ENCODE results near the gene RNF26. TPM values are rescaled to one million over a fixed set of nuclear protein-coding genes. Genes with fewer than 3 reads are reported as not detected.

The RNF26 gene
- polyA plus RNA-seq, 4 donors = 6.5 to 28.3 (median 17.5) TPM

DNA sequence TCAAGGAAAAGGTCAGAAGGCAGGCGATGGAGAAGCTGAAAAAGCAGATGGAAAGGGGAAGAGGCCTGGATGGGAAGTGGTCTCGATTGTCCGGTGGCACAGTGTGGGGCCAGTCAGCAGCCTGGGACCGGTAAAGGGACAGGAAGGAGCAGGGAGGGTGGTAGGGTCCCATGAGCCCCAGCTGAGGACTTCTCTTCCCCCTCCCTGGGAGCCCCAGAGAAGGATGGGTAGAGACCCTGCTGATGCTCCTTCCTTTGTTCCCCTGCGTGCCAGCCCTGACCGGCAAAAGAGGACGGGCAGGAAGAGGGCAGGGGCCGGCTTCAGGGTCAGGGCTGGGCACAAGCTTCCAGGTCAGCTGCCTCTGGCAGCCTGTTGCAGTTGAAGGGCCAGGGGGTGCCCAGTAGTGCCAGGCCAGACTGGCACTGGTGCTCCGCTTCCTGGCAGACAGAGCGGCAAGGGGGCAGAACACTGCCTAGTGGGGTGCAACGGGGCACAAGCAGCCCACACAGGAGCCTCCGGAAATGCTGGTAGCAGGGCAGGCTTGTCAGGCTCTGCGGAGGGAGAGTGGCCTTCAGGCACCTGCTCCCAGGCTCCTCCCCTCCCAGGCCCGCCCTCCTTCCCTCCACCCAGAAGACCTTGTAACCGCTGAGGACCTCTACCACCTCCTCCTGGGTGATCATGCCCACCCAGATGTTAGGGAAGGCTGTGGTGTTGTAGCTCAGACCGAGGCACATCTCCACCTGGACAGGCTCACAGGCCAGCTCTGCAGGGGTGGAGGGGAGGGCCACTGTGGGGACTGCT lies 7.1 kb downstream of the RNF26 start:
- Histone ChIP-seq H3K9me3 (ENCODE audit: control insufficient read depth in 2 of 2, insufficient read depth in 1 of 2, low read depth in 1 of 2, low read length in 1 of 2) (no peaks in the 10 kb centered on the region), H3K4me1 (ENCODE audit: control insufficient read depth in 3 of 3, insufficient read depth in 2 of 3, low read depth in 1 of 3, low read length in 2 of 3) (peaks cover 3 to 43% (median 5%) of the 10 kb centered on the region in 3 donors), H3K4me3 (ENCODE audit: low read depth in 1 of 3, low read length in 3 of 3) (peak overlapping the region in 1 of 3 donors; percentile 18), H3K36me3 (ENCODE audit: control insufficient read depth in 3 of 3, insufficient read depth in 2 of 3, low read depth in 1 of 3, low read length in 3 of 3) (peaks cover 0 to 15% (median 2%) of the 10 kb centered on the region in 3 donors), H3K27ac (ENCODE audit: low read depth in 1 of 3, low read length in 2 of 3) (peak overlapping the region in 2 of 3 donors; percentile 73 to 86), H3K27me3 (ENCODE audit: control insufficient read depth in 3 of 3, insufficient read depth in 3 of 3, low read length in 3 of 3) (peaks cover 0 to 34% (median 0%) of the 10 kb centered on the region in 3 donors)
- WGBS, 3 donors = 28 to 39% (median 28%) methylated on average over 13 to 16 of the region's 16 CpGs
- DNase-seq = no peak
- FAIRE-seq = no peak

DNA sequence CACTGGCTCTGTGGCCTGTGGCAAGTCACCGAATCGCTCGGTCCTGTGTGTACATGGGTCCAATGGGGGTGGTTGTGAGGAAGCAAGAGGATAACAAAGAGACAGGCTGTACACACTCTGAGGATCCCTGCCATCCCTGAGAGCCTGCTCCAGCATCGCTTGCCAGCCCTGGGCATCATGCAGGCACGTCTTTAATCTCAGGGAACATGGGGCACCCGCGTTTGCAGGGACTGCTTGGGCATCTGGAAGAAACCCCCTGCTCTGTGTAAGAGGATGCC lies 7.6 kb downstream of the RNF26 start:
- Histone ChIP-seq H3K4me1 (ENCODE audit: control insufficient read depth in 3 of 3, insufficient read depth in 2 of 3, low read depth in 1 of 3, low read length in 2 of 3) (peaks cover 3 to 39% (median 5%) of the 10 kb centered on the region in 3 donors), H3K27me3 (ENCODE audit: control insufficient read depth in 3 of 3, insufficient read depth in 3 of 3, low read length in 3 of 3) (peaks cover 0 to 34% (median 0%) of the 10 kb centered on the region in 3 donors), H3K9me3 (ENCODE audit: control insufficient read depth in 2 of 2, insufficient read depth in 1 of 2, low read depth in 1 of 2, low read length in 1 of 2) (no peaks in the 10 kb centered on the region), H3K4me3 (ENCODE audit: low read depth in 1 of 3, low read length in 3 of 3) (no peak overlapping the region), H3K36me3 (ENCODE audit: control insufficient read depth in 3 of 3, insufficient read depth in 2 of 3, low read depth in 1 of 3, low read length in 3 of 3) (peaks cover 0 to 10% (median under 1%) of the 10 kb centered on the region in 3 donors), H3K27ac (ENCODE audit: low read depth in 1 of 3, low read length in 2 of 3) (no peak overlapping the region)
- 59 to 73% (median 64%) methylated on average over 7 of the region's 7 CpGs for WGBS, 3 donors
- FAIRE-seq (no peak), DNase-seq (no peak)

DNA sequence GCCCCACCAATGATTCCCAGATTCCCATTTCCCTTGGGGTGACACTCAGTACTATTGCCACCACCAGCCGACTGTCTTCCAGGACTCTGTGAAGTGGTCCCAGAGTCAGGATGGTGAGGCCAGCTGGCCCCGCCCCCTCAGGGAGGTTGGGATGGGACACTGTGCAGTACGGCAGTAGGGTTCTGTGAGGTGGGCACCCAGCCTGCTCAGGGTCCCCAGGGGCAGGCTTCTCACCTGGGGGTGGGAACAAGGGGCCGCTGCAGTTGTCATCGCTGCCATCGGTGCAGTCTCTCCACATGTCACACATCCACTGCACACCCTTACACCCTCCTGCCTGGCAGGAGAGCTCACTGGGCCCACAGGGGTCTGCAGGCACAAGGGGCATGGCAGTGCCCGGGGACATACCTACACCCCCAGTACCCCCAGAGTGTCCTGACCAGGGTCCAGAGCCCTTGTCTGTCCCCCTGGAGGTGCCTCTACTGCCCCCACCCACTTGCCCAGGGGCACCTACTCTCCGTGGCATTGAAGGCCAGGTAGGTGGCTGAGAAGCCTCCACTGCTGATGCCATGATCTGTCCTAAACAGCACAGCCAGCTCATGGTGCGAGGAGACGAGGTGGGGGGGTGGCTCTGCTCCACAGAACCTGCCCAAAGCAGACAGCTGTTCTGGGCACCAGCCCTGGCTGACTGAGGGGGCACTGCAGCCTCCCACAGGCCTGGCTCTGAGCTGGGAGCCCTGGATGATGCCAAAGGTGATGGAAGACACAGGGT lies 8.2 kb downstream of the RNF26 start:
- FAIRE-seq (no peak), DNase-seq (no peak)
- peaks cover 3 to 34% (median 5%) of the 10 kb centered on the region in 3 donors for H3K4me1 ChIP-seq (ENCODE audit: control insufficient read depth in 3 of 3, insufficient read depth in 2 of 3, low read depth in 1 of 3, low read length in 2 of 3)
- H3K9me3 ChIP-seq (ENCODE audit: control insufficient read depth in 2 of 2, insufficient read depth in 1 of 2, low read depth in 1 of 2, low read length in 1 of 2) = no peaks in the 10 kb centered on the region
- no peak overlapping the region for H3K27ac ChIP-seq (ENCODE audit: low read depth in 1 of 3, low read length in 2 of 3)
- H3K27me3 ChIP-seq (ENCODE audit: control insufficient read depth in 3 of 3, insufficient read depth in 3 of 3, low read length in 3 of 3) = peaks cover 0 to 34% (median 0%) of the 10 kb centered on the region in 3 donors
- WGBS, 3 donors = 81 to 85% (median 85%) methylated on average over 9 to 10 of the region's 10 CpGs
- H3K4me3 ChIP-seq (ENCODE audit: low read depth in 1 of 3, low read length in 3 of 3) = no peak overlapping the region
- peaks cover 0 to 6% (median 0%) of the 10 kb centered on the region in 3 donors for H3K36me3 ChIP-seq (ENCODE audit: control insufficient read depth in 3 of 3, insufficient read depth in 2 of 3, low read depth in 1 of 3, low read length in 3 of 3)

DNA sequence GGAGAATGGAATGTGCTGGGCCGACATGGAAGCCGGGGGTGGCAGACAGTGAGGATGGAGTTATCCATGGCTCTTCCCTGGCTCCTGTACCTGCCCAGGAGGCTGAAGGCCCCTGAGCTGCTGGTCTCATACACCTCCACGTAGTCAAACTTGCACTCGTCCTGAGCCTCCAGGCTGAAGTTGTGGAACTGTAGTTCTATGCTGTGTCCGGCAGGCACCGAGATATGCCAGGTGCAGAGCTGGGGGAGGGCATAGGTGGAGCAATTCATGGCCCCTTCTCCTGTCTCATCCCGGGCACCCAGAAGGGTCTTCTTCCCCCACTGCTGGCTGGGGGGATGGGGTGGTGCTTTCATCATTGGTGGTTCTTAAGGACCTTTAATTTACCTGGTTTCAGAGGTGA lies 9.4 kb downstream of the RNF26 start:
- Histone ChIP-seq H3K36me3 (ENCODE audit: control insufficient read depth in 3 of 3, insufficient read depth in 2 of 3, low read depth in 1 of 3, low read length in 3 of 3) (peaks cover 0 to 6% (median 0%) of the 10 kb centered on the region in 3 donors), H3K9me3 (ENCODE audit: control insufficient read depth in 2 of 2, insufficient read depth in 1 of 2, low read depth in 1 of 2, low read length in 1 of 2) (no peaks in the 10 kb centered on the region), H3K4me3 (ENCODE audit: low read depth in 1 of 3, low read length in 3 of 3) (no peak overlapping the region), H3K27me3 (ENCODE audit: control insufficient read depth in 3 of 3, insufficient read depth in 3 of 3, low read length in 3 of 3) (peaks cover 0 to 33% (median 0%) of the 10 kb centered on the region in 3 donors), H3K27ac (ENCODE audit: low read depth in 1 of 3, low read length in 2 of 3) (no peak overlapping the region), H3K4me1 (ENCODE audit: control insufficient read depth in 3 of 3, insufficient read depth in 2 of 3, low read depth in 1 of 3, low read length in 2 of 3) (peaks cover 3 to 23% (median 5%) of the 10 kb centered on the region in 3 donors)
- WGBS, 3 donors = 86 to 92% (median 92%) methylated on average over 7 of the region's 7 CpGs
- FAIRE-seq = no peak
- no peak for DNase-seq

DNA sequence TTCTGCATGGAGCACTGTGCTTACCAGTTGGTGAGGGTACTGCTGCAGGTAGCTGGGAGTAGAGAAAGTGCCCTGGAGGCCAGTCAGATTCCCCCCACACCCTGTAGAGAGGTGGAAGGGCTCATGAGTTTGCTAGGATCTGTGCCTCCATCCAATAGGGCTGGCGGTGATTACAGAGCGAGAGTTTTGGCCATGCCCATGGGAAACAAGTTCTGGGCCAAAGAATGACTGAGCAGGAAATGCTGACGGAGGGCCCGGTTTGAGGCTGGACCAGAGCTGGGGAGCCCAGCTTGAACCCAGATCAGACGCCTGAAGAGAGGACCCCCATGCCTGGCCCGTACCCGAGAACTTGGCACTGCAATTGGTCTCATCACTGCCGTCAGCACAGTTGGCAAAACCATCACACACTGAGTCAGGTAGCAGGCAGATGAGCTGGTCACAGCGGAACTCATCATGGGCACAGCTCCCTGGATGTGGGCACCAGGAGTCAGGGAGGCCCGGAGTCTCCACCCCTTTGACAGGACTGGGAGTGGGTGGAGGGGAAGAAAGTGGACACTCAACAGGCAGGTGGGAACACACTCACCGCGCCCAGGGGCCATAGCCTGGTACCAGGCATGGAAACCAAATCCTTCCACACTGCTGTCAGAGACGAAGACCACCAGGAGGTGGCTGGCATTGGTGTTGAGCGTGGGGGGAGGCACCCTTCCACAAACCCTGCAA lies 10.1 kb downstream of the RNF26 start:
- FAIRE-seq (no peak), DNase-seq (no peak)
- Histone ChIP-seq H3K27ac (ENCODE audit: low read depth in 1 of 3, low read length in 2 of 3) (no peak overlapping the region), H3K4me1 (ENCODE audit: control insufficient read depth in 3 of 3, insufficient read depth in 2 of 3, low read depth in 1 of 3, low read length in 2 of 3) (peaks cover 0 to 17% (median 5%) of the 10 kb centered on the region in 3 donors), H3K9me3 (ENCODE audit: control insufficient read depth in 2 of 2, insufficient read depth in 1 of 2, low read depth in 1 of 2, low read length in 1 of 2) (no peaks in the 10 kb centered on the region), H3K36me3 (ENCODE audit: control insufficient read depth in 3 of 3, insufficient read depth in 2 of 3, low read depth in 1 of 3, low read length in 3 of 3) (no peaks in the 10 kb centered on the region), H3K27me3 (ENCODE audit: control insufficient read depth in 3 of 3, insufficient read depth in 3 of 3, low read length in 3 of 3) (peaks cover 0 to 27% (median 0%) of the 10 kb centered on the region in 3 donors), H3K4me3 (ENCODE audit: low read depth in 1 of 3, low read length in 3 of 3) (no peak overlapping the region)
- WGBS, 3 donors = 82 to 91% (median 83%) methylated on average over 14 of the region's 14 CpGs

DNA sequence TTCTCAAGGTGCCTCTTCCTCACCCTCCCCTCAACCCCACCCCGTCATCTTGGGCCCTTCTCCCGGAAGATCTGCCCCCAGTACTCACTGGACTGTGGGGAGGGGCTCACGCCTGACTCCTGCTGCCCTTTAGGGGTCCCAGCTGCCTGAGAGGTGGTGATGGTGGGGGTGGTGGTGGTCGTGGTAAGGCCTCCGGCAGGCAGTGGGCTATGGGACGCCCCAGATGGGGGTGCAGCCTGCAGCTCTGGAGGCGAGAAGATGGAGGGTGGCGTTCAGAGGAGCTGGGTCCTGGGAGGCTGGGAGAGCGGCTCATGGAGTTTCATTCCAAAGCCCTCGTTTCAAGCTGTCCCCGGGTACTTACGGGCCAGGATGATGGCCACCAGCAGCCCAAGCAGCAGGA lies 11.4 kb downstream of the RNF26 start:
- WGBS, 3 donors = 79 to 89% (median 85%) methylated on average over 10 to 12 of the region's 12 CpGs
- FAIRE-seq (no peak), DNase-seq (no peak)
- peaks cover 0 to 9% (median 5%) of the 10 kb centered on the region in 3 donors for H3K4me1 ChIP-seq (ENCODE audit: control insufficient read depth in 3 of 3, insufficient read depth in 2 of 3, low read depth in 1 of 3, low read length in 2 of 3)
- peaks cover 0 to 17% (median 0%) of the 10 kb centered on the region in 3 donors for H3K27me3 ChIP-seq (ENCODE audit: control insufficient read depth in 3 of 3, insufficient read depth in 3 of 3, low read length in 3 of 3)
- no peaks in the 10 kb centered on the region for H3K36me3 ChIP-seq (ENCODE audit: control insufficient read depth in 3 of 3, insufficient read depth in 2 of 3, low read depth in 1 of 3, low read length in 3 of 3)
- no peaks in the 10 kb centered on the region for H3K9me3 ChIP-seq (ENCODE audit: control insufficient read depth in 2 of 2, insufficient read depth in 1 of 2, low read depth in 1 of 2, low read length in 1 of 2)
- no peak overlapping the region for H3K27ac ChIP-seq (ENCODE audit: low read depth in 1 of 3, low read length in 2 of 3)
- no peak overlapping the region for H3K4me3 ChIP-seq (ENCODE audit: low read depth in 1 of 3, low read length in 3 of 3)

DNA sequence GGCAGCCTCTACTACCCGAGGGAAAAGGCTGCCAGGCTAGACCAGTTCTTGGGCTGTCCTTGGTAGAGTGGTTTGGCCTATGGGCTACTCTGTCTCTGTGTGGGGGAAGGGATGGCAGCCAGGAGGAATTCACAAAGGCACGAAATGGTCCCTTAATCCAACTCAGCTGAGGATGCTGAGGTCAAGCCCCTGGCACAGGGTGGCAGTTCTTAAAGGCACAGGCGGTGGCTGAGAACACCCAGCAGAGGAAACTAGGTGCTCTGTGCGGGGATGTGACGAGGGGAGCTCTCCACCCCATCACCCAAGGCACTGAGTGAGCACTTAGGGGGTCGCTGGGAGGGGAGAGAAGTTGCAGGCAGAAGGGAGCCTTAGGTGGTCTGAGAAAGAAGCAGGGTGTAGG lies 12.3 kb downstream of the RNF26 start, which contains the start of gene MFRP:
TSS of gene MFRP (minus strand) at position 101 of the 400 bp plus-strand sequence. CDS start 192 bp downstream, outside the sequence.
- Histone ChIP-seq H3K9me3 (ENCODE audit: control insufficient read depth in 2 of 2, insufficient read depth in 1 of 2, low read depth in 1 of 2, low read length in 1 of 2) (no peaks in the 10 kb centered on the region), H3K27ac (ENCODE audit: low read depth in 1 of 3, low read length in 2 of 3) (no peak within 1 kb of the TSS), H3K4me3 (ENCODE audit: low read depth in 1 of 3, low read length in 3 of 3) (no peak within 1 kb of the TSS), H3K4me1 (ENCODE audit: control insufficient read depth in 3 of 3, insufficient read depth in 2 of 3, low read depth in 1 of 3, low read length in 2 of 3) (no peaks in the 10 kb centered on the region), H3K36me3 (ENCODE audit: control insufficient read depth in 3 of 3, insufficient read depth in 2 of 3, low read depth in 1 of 3, low read length in 3 of 3) (no peaks in the 10 kb centered on the region), H3K27me3 (ENCODE audit: control insufficient read depth in 3 of 3, insufficient read depth in 3 of 3, low read length in 3 of 3) (peaks cover 0 to 8% (median 0%) of the 10 kb centered on the region in 3 donors)
- DNase-seq = no peak
- WGBS, 3 donors = 54 to 82% (median 71%) methylated on average over 6 of the region's 6 CpGs
- FAIRE-seq = no peak

DNA sequence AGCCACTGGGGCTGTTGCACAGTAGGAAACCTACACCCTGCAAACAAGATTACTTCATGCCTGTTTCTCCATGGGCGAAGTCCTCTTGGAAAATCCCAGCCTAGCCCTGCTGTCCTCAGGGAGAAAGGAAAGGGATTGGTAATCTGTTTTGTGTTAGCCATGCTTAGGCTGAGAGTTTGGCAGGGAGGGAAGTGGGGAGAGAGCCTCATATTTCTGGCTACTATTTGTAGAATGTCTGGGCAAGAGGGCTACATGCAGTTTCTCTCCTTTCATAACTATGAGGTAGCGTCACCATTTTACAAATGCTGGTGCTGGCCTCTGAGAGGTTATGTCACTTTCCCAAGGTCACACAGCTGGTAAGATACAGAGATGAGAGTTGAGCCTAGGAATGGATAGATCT lies 12.9 kb downstream of the RNF26 start:
- DNase-seq = peak in 1 of 2 donors; percentile 61
- Histone ChIP-seq H3K4me3 (ENCODE audit: low read depth in 1 of 3, low read length in 3 of 3) (no peak overlapping the region), H3K36me3 (ENCODE audit: control insufficient read depth in 3 of 3, insufficient read depth in 2 of 3, low read depth in 1 of 3, low read length in 3 of 3) (no peaks in the 10 kb centered on the region), H3K9me3 (ENCODE audit: control insufficient read depth in 2 of 2, insufficient read depth in 1 of 2, low read depth in 1 of 2, low read length in 1 of 2) (no peaks in the 10 kb centered on the region), H3K27me3 (ENCODE audit: control insufficient read depth in 3 of 3, insufficient read depth in 3 of 3, low read length in 3 of 3) (peaks cover 0 to 2% (median 0%) of the 10 kb centered on the region in 3 donors), H3K4me1 (ENCODE audit: control insufficient read depth in 3 of 3, insufficient read depth in 2 of 3, low read depth in 1 of 3, low read length in 2 of 3) (peaks cover 0 to 3% (median 0%) of the 10 kb centered on the region in 3 donors), H3K27ac (ENCODE audit: low read depth in 1 of 3, low read length in 2 of 3) (no peak overlapping the region)
- 56 to 67% (median 65%) methylated on average over 2 of the region's 2 CpGs for WGBS, 3 donors
- FAIRE-seq = no peak

Data from small intestine (tissue), 7 donors.